Right hindlimb (tissue), 1 donor: ENCODE results near the gene RIT1.
"Not testable (repeated sequence)": the region's sequence is repeated elsewhere in the genome, so short reads cannot be mapped to it uniquely, and the experiment has no call there.

Experiments
- DNase-seq: peaks from one replicate; pipeline ENCODE4 v3.0.0-alpha.2; 2018

The RIT1 gene

GRCh38 chr1:155933591-155934096 lies 22.5 kb upstream of the RIT1 start:
- no peak for DNase-seq

GRCh38 chr1:155932487-155932886 lies 21.3 kb upstream of the RIT1 start:
- no peak for DNase-seq

DNA sequence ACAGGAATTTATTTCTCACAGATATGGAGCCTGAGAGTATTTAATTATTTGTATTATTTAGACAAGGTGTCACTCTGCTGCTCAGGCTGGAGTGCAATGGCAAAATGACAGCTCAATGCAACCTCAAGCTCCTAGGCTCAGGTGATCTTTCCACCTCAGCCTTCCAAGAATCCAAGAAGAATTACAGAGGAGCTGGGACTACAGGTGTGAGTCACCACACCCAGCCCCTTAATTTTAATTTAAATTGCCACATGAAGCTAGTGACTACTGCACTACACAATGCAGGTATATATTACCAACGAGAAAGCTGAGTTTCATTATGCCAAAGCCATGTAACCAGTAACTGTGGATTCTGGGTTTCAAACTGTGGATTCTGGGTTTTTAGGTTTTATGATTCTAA lies 20.9 kb upstream of the RIT1 start:
- no peak for DNase-seq

GRCh38 chr1:155931332-155932038 lies 20.3 kb upstream of the RIT1 start:
- no peak for DNase-seq

GRCh38 chr1:155930725-155931124 lies 19.6 kb upstream of the RIT1 start:
- DNase-seq: not testable (repeated sequence)

- DNase-seq: no peak
Observed at GRCh38 chr1:155929057-155929456, 17.9 kb upstream of the RIT1 start.

- no peak for DNase-seq
Observed at GRCh38 chr1:155925506-155925905, 14.4 kb upstream of the RIT1 start.

DNA sequence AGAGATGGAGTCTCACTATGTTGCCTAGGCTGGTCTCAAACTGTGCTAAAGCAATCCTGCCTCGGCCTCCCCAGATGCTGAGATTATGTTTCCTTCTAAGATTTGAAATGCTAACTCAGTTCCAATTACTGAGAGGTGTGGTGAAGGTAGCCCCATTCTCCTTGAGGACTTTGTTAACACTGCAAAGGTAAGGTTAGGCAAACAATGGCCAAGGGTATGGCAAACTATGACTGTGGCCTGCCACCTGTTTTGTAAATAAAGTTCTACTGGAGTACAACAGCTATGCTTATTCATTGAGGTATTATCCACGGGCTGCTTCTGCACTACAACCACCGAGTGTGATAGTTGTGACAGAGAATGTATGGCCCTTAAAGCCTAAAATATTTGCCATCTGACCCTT lies 9.6 kb upstream of the RIT1 start:
- DNase-seq: no peak

- DNase-seq: no peak
Observed at GRCh38 chr1:155919801-155920200, 8.7 kb upstream of the RIT1 start.

GRCh38 chr1:155918660-155919059 lies 7.5 kb upstream of the RIT1 start:
- DNase-seq: no peak

DNA sequence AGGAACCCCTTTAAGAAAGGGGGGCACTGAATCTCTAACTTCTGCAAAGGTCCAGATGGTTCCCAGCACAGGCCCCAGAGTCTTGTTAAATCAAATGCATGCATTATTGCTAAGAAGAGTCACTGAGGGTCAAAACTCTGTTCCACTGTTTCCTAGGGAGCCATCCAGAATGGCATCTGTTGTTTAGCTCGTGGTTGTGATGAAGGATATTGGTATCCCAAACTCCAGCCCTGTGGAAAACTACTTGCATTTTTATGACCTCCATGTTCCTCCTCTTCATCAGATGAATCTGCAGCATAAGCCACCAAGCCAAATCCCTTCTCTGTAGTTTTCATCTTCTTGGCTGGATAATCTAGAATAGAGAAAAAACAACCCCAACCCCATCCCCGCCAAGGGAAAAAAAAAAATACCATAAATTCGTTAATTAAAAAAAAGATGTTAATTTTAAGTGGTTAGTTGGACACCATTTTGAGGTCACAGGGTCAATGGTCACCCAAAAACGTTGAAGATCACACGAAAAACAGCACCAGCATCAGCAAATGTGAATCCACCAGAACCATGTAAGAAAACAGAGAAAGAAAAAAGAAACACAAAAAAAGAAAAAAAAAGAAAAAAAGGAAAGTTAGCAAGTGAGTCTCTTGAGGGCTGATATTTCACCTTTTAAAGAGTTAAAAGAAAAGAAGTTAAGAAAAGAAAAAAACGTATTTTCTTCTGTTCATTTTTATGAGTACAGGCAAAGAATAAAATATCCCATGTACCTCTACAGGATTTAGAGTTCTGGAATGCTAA lies 3.0 kb upstream of the RIT1 start:
- no peak for DNase-seq

DNA sequence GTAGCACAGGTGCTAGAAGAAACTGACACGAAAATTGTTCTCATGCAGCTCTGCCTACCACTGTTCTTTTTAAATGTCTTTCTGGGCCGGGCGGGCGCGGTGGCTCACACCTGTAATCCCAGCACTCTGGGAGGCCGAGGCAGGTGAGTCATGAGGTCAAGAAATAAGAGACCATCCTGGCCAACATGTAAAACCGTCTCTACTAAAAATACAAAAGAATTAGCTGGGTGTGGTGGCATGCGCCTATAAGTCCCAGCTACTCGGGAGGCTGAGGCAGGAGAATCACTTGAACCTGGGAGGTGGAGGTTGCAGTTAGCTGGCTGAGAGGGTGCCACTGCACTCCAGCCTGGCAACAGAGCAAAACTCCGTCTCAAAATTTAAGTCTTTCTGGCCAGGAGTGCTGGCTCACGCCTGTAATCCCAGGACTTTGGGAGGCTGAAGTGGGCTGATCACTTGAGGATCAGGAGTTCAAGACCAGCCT lies 947 bp upstream of the RIT1 start:
- DNase-seq: no peak

DNA sequence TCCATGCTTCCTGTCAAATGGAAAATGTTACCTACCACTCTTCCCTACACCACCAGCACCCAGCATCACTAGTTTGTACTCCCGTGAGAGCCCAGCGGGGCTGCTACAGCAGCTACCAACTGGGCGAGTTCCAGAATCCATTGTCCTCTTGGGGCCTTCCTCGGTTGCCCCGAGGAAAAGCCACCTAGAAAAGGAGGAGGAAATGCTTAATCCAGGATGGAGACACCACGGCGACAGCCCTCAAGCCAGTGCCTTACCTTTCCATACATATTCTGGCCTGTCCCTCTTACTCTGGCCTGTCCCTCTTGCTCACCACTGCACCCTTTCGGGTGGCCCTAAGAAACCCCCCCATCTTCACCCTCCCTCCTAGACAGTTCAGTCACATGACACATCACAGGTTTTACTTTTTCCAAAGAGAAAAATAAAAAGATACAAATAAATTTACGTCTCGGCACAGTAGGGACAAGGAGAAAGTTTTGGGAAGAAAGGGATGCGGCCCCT lies 478 bp downstream of the RIT1 start:
- DNase-seq: peak; percentile 32

GRCh38 chr1:155909894-155910293 lies 1.3 kb downstream of the RIT1 start:
- DNase-seq: no peak

DNA sequence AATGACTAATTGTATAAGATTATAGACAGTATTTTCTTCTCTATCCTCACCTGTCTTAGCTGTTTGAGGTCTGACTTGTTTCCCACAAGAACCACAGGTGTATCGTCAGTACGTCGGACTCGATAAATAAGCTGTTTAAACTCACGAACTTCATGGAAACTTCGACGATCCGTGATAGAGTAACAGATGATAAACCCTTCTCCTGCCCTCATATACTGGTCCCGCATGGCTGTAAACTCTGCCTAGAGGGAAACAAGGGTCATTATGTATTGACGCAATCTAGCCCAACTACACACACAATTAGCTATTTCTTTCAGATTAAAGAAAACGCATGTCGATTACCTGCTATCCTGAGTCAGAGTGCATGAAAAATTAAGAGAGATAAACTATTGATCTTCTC lies 6.9 kb downstream of the RIT1 start:
- no peak for DNase-seq

GRCh38 chr1:155900161-155900560 lies 11.0 kb downstream of the RIT1 start:
- DNase-seq: no peak

- DNase-seq: no peak
Observed at GRCh38 chr1:155899683-155900082, 11.5 kb downstream of the RIT1 start.

DNA sequence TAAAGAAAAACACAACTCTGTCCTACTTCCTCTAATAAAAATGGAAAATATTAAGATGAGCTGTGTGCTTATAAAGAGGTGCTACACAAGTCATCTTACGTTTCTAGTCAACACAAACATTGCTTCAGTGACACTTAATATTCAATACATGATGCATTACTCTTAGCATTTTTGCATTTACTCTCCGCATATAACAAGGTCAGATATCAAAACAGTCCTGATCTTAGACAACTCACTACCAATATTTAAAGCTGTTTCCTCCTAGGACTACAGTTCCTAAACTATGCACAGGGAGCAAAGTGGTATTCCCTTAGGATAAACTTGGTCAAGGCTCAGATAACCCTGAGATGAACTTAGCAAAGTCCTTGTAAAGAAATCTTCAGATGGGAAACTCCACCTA lies 12.3 kb downstream of the RIT1 start:
- DNase-seq: no peak

DNA sequence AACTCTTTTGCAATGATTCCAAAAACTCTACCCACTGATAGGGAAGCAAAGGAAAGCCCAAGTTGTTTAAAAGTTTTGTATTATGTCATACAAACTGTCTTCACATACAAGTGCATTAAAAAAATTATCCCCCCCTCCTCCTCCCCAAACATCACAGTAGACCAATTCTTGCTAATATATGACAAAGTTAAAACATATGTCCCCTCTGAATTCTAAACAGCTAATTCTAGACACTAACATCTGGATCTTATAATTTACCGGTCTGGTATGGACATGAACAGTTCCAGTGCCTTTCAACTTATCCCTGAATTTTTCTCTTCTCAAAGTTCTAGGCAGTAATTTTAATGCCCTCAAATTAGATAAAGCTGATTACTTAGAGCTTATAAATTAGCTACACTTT lies 13.4 kb downstream of the RIT1 start:
- no peak for DNase-seq

- DNase-seq: not testable (repeated sequence)
Observed at GRCh38 chr1:155896476-155896875, 14.7 kb downstream of the RIT1 start.

GRCh38 chr1:155895617-155896016 lies 15.5 kb downstream of the RIT1 start:
- DNase-seq: not testable (repeated sequence)

DNA sequence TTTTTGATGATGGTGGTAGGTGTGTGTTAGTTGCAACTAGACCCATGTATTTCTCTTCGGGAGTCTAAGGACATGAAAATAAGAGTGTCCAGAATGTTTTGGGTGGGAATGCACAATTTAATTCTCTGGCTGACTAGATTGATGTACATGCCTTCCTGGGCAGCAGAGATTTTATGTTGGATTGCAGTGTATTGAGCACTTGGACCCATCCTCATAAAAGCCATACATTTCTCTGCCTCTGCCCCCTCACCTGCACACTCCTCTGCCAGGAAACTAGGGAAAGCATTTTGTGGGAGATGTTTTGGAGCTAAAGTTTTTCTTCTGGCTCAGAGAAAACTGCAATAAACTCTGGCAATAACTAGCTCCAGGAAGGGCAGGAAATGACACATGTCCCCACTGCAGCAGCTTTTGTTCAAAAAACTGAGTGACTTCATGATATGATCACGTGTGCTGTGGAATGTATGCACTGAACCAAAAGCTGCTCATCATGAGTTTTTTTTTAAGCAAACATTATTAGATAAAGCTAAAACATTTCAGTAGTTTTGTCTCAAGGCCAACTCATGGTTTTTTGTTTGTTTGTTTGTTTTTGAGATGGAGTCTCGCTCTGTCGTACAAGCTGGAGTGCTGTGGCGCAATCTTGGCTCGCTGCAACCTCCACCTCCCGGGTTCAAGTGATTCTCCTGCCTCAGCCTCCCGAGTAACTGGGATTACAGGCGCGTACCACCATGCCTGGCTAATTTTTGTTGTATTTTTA lies 17.6 kb downstream of the RIT1 start:
- DNase-seq: peak; percentile 35

GRCh38 chr1:155892796-155893195 lies 18.4 kb downstream of the RIT1 start:
- no peak for DNase-seq
